ENCODE data around the gene MADCAM1. TPM values are rescaled to one million over a fixed set of nuclear protein-coding genes. Genes with fewer than 3 reads are reported as not detected.

Gene MADCAM1
- total and polyA plus RNA-seq, 10 of the 15 experiments (the other 5 are each of a cell fraction or from before 2014, with no cell fraction given): 0.06 to 0.32 (median 0.31) TPM; not detected in 5

- no peak overlapping the region for H3K9ac ChIP-seq (ENCODE audit: control insufficient read depth, insufficient read depth, low read length)
- H3K4me3 ChIP-seq: no peak overlapping the region
- H3K4me2 ChIP-seq (ENCODE audit: control insufficient read depth, insufficient read depth): no peak overlapping the region
- ATAC-seq (no peak), DNase-seq (ENCODE audit: low read depth, low spot score) (no peak), FAIRE-seq (no peak)
- in situ Hi-C loops (cut with MboI) (no loop called here), intact Hi-C loops (cut with micrococcal nuclease; ENCODE audit: unreplicated experiment) (no loop called here)
- no peaks in the 10 kb centered on the region for H3K9me3 ChIP-seq (replicated peaks; ENCODE audit: control insufficient read depth, insufficient read depth, low read length)
- no peaks in the 10 kb centered on the region for H3K36me3 ChIP-seq (ENCODE audit: control insufficient read depth in 2 of 2, insufficient read depth in 2 of 2, low read length in 1 of 2)
- SMC1A ChIA-PET (ENCODE audit: uncharacterized antibody, unreplicated experiment): no interaction called here
- POLR2A ChIA-PET: no interaction called here
- RAD21 ChIA-PET (ENCODE audit: unreplicated experiment): no interaction called here
- H3K27ac ChIP-seq (ENCODE audit: control insufficient read depth, insufficient read depth): no peak overlapping the region
- no peaks in the 10 kb centered on the region; the same call in 1 of the 2 replicates for H4K20me1 ChIP-seq (ENCODE audit: control insufficient read depth, insufficient read depth)
- 97% methylated on average over 34 of the region's 45 CpGs for WGBS (ENCODE audit: insufficient coverage, insufficient replicate concordance, low lambda C conversion rate, missing lambda C conversion rate)
- CTCF ChIA-PET: no interaction called here
- no peaks in the 10 kb centered on the region for H3K79me2 ChIP-seq (ENCODE audit: control insufficient read depth, insufficient read depth, low read length)
- H3K27me3 ChIP-seq (replicated peaks in 1 of 2; ENCODE audit: control insufficient read depth in 2 of 2, insufficient read depth in 2 of 2, low read length in 1 of 2): no peaks in the 10 kb centered on the region
- no peak overlapping the region for H2AFZ ChIP-seq (ENCODE audit: control insufficient read depth, low read depth, low read length)
- BruUV-seq (replicated peaks): no TSS peak
- H3K4me1 ChIP-seq (ENCODE audit: control insufficient read depth, insufficient read depth, low read length): no peaks in the 10 kb centered on the region
- TF ChIP-seq RUNX3 (IDR thresholded peaks at IDR 0.05; ENCODE audit: low read length) (no peak), ZNF274 (IDR thresholded peaks at IDR 0.05; ENCODE audit: insufficient read depth, insufficient read length) (no peak), HCFC1 (IDR thresholded peaks at IDR 0.05; ENCODE audit: low read length) (no peak)
- TF ChIP-seq, protein P1, sequence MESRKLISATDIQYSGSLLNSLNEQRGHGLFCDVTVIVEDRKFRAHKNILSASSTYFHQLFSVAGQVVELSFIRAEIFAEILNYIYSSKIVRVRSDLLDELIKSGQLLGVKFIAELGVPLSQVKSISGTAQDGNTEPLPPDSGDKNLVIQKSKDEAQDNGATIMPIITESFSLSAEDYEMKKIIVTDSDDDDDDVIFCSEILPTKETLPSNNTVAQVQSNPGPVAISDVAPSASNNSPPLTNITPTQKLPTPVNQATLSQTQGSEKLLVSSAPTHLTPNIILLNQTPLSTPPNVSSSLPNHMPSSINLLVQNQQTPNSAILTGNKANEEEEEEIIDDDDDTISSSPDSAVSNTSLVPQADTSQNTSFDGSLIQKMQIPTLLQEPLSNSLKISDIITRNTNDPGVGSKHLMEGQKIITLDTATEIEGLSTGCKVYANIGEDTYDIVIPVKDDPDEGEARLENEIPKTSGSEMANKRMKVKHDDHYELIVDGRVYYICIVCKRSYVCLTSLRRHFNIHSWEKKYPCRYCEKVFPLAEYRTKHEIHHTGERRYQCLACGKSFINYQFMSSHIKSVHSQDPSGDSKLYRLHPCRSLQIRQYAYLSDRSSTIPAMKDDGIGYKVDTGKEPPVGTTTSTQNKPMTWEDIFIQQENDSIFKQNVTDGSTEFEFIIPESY (IDR thresholded peaks at IDR 0.05): no peak
Observed at GRCh38 chr19:519449-519865, 23.2 kb downstream of the MADCAM1 start.

- Histone ChIP-seq H3K27ac (ENCODE audit: control insufficient read depth, insufficient read depth) (no peak overlapping the region), H3K4me1 (ENCODE audit: control insufficient read depth, insufficient read depth, low read length) (no peaks in the 10 kb centered on the region), H3K9ac (ENCODE audit: control insufficient read depth, insufficient read depth, low read length) (no peak overlapping the region), H3K4me2 (ENCODE audit: control insufficient read depth, insufficient read depth) (no peak overlapping the region), H3K79me2 (ENCODE audit: control insufficient read depth, insufficient read depth, low read length) (no peaks in the 10 kb centered on the region), H2AFZ (ENCODE audit: control insufficient read depth, low read depth, low read length) (no peak overlapping the region), H3K27me3 (replicated peaks in 1 of 2; ENCODE audit: control insufficient read depth in 2 of 2, insufficient read depth in 2 of 2, low read length in 1 of 2) (no peaks in the 10 kb centered on the region), H3K4me3 (no peak overlapping the region), H4K20me1 (ENCODE audit: control insufficient read depth, insufficient read depth) (no peaks in the 10 kb centered on the region), H3K9me3 (replicated peaks; ENCODE audit: control insufficient read depth, insufficient read depth, low read length) (no peaks in the 10 kb centered on the region), H3K36me3 (ENCODE audit: control insufficient read depth in 2 of 2, insufficient read depth in 2 of 2, low read length in 1 of 2) (no peaks in the 10 kb centered on the region)
- CTCF ChIA-PET: interaction anchor here (1.6 to 2.3 kb wide), 2 partner anchors 12 to 16 kb away, joined by 7 to 9 read pairs; no protein-coding TSS in a partner anchor
- WGBS (ENCODE audit: insufficient coverage, insufficient replicate concordance, low lambda C conversion rate, missing lambda C conversion rate): 74% methylated on average over 12 of the region's 12 CpGs
- POLR2A ChIA-PET: no interaction called here
- SMC1A ChIA-PET (ENCODE audit: uncharacterized antibody, unreplicated experiment): no interaction called here
- BruUV-seq (replicated peaks): no TSS peak
- intact Hi-C loops (cut with micrococcal nuclease; ENCODE audit: unreplicated experiment) (no loop called here), in situ Hi-C loops (cut with MboI) (no loop called here)
- ATAC-seq (no peak), DNase-seq (ENCODE audit: low read depth, low spot score) (no peak), FAIRE-seq (no peak)
- RAD21 ChIA-PET (ENCODE audit: unreplicated experiment): no interaction called here
- no peak for TF ChIP-seq ZNF24 (IDR thresholded peaks at IDR 0.05)
- no peak for TF ChIP-seq PAX5 (IDR thresholded peaks at IDR 0.05; ENCODE audit: borderline replicate concordance, low read depth, low read length)
- TF ChIP-seq, protein P2, sequence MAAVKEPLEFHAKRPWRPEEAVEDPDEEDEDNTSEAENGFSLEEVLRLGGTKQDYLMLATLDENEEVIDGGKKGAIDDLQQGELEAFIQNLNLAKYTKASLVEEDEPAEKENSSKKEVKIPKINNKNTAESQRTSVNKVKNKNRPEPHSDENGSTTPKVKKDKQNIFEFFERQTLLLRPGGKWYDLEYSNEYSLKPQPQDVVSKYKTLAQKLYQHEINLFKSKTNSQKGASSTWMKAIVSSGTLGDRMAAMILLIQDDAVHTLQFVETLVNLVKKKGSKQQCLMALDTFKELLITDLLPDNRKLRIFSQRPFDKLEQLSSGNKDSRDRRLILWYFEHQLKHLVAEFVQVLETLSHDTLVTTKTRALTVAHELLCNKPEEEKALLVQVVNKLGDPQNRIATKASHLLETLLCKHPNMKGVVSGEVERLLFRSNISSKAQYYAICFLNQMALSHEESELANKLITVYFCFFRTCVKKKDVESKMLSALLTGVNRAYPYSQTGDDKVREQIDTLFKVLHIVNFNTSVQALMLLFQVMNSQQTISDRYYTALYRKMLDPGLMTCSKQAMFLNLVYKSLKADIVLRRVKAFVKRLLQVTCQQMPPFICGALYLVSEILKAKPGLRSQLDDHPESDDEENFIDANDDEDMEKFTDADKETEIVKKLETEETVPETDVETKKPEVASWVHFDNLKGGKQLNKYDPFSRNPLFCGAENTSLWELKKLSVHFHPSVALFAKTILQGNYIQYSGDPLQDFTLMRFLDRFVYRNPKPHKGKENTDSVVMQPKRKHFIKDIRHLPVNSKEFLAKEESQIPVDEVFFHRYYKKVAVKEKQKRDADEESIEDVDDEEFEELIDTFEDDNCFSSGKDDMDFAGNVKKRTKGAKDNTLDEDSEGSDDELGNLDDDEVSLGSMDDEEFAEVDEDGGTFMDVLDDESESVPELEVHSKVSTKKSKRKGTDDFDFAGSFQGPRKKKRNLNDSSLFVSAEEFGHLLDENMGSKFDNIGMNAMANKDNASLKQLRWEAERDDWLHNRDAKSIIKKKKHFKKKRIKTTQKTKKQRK (IDR thresholded peaks at IDR 0.05; ENCODE audit: low read depth, low read length): no peak
- no peak for TF ChIP-seq BACH1 (IDR thresholded peaks at IDR 0.05; ENCODE audit: borderline replicate concordance)
- no peak for TF ChIP-seq BCL11A (IDR thresholded peaks at IDR 0.05; ENCODE audit: low read depth, low read length)
- TF ChIP-seq RB1 (IDR thresholded peaks at IDR 0.05; ENCODE audit: borderline replicate concordance): no peak
- TF ChIP-seq TBL1XR1 (IDR thresholded peaks at IDR 0.05; ENCODE audit: low read depth, low read length): no peak
- TF ChIP-seq RUNX3 (IDR thresholded peaks at IDR 0.05; ENCODE audit: low read length): no peak
- TF ChIP-seq PKNOX1 (IDR thresholded peaks at IDR 0.05): no peak
- TF ChIP-seq MAX (IDR thresholded peaks at IDR 0.05; ENCODE audit: low read depth, low read length): no peak
Observed at GRCh38 chr19:522726-523125, 26.4 kb downstream of the MADCAM1 start.
